CD4-positive, alpha-beta T cell (primary cell): ENCODE data around the gene RUVBL2. TPM values are rescaled to one million over a fixed set of nuclear protein-coding genes. Genes with fewer than 3 reads are reported as not detected.

ENCODE experiments used
- ATAC-seq: fragments of 200-7000 bp; cut with Tn5 transposase; one replicate; pipeline ENCODE4 v1.10.0; 2022; ENCODE audit warnings: mild to moderate bottlenecking; ENCODE audit not compliant: poor library complexity
- CTCF ChIA-PET: fragments of 350-600 bp; sonication (Branson Sonifier 250); formaldehyde crosslinking; loops from one replicate; lab custom pipeline; 2021; ENCODE audit warnings: antibody characterized with exemption, inconsistent platforms; lab: Charles Lee
- POLR2A ChIA-PET: fragments of 350-600 bp; sonication (Branson Sonifier 250); formaldehyde crosslinking; loops from one replicate; lab custom pipeline; 2021; ENCODE audit warnings: antibody characterized with exemption, inconsistent platforms; lab: Charles Lee
- DNase-seq, 14 experiments: peaks; one replicate each; pipeline ENCODE4 v3.0.0-alpha.2; 2013 to 2020; ENCODE audit warnings: mixed read lengths in 2 of 14
- H3K27ac ChIP-seq, 2 donors: one replicate each; pipeline versions ENCODE4 v1.5.1 to v1.7.0; 2013; ENCODE audit warnings: low read length in 2 of 2, low read depth in 1 of 2, mild to moderate bottlenecking in 1 of 2
- H3K27me3 ChIP-seq, 2 experiments: 1 replicate in 1 of 2; 2 replicates in 1 of 2; pipeline versions ENCODE4 v1.6.1 to v1.7.0; 2013; ENCODE audit warnings: low read length in 2 of 2, control low read depth in 1 of 2, mild to moderate bottlenecking in 1 of 2, moderate library complexity in 1 of 2; ENCODE audit not compliant: insufficient read depth in 2 of 2, control insufficient read depth in 1 of 2
- H3K36me3 ChIP-seq: one replicate; pipeline ENCODE4 v1.6.1; 2013; ENCODE audit warnings: low read length, control low read depth; ENCODE audit not compliant: insufficient read depth
- H3K4me1 ChIP-seq: one replicate; pipeline ENCODE4 v1.6.1; 2013; ENCODE audit warnings: low read length, control low read depth; ENCODE audit not compliant: insufficient read depth
- H3K4me3 ChIP-seq: one replicate; pipeline ENCODE4 v1.5.1; 2013; ENCODE audit warnings: mild to moderate bottlenecking, low read length, moderate library complexity
- H3K9me3 ChIP-seq, 2 experiments: 1 replicate in 1 of 2; 2 replicates in 1 of 2; pipeline versions ENCODE4 v1.6.1 to v1.7.0; 2013; ENCODE audit warnings: low read length in 2 of 2, mild to moderate bottlenecking in 2 of 2, control low read depth in 1 of 2, moderate library complexity in 1 of 2; ENCODE audit not compliant: control insufficient read depth in 1 of 2, insufficient read depth in 1 of 2
- H3K27ac Mint-ChIP-seq: one replicate; pipeline ENCODE4 v1.8.0; 2020; ENCODE audit warnings: mixed read lengths
- H3K27me3 Mint-ChIP-seq: one replicate; pipeline ENCODE4 v1.8.0; 2021; ENCODE audit warnings: mixed read lengths
- H3K36me3 Mint-ChIP-seq: one replicate; pipeline ENCODE4 v1.8.0; 2021; ENCODE audit warnings: low read depth, mixed read lengths
- H3K4me1 Mint-ChIP-seq: one replicate; pipeline ENCODE4 v1.8.0; 2021; ENCODE audit warnings: low read depth, mixed read lengths
- H3K4me3 Mint-ChIP-seq: one replicate; pipeline ENCODE4 v1.8.0; 2020; ENCODE audit warnings: mild to moderate bottlenecking, mixed read lengths
- H3K9me3 Mint-ChIP-seq: one replicate; pipeline ENCODE4 v1.8.0; 2020; ENCODE audit warnings: mixed read lengths
- CTCF ChIP-seq: fragments of 200-600 bp; IDR thresholded peaks from one replicate; pipeline ENCODE4 v1.8.0; 2022; ENCODE audit warnings: antibody characterized with exemption, mild to moderate bottlenecking
- intact Hi-C, 2 experiments: fragments of 100-400 bp; cut with DNase I in 1 of 2; cut with micrococcal nuclease in 1 of 2; formaldehyde crosslinking; loops; one replicate each; pipeline versions ENCODE4 v1.15.1 to v1.9.0; 2023 to 2025; cut with DNase I, micrococcal nuclease
- total RNA-seq, 174 experiments: library from RNA in 2 of 174; stranded (reverse) in 2 of 174; gene quantifications; one replicate each; pipeline ENCODE4 v1.2.3 and lab custom pipeline; 2021 to 2026

Gene RUVBL2
- total RNA-seq, 2 experiments from 2014 or later = 10.7 to 12.3 TPM

GRCh38 chr19:48965806-48966540, 27.7 kb upstream of the RUVBL2 start:
- intact Hi-C loops = loop anchor here (1.0 to 5.0 kb wide), 5 partner anchors 11 to 319 kb away; partner anchors contain the start of genes CA11 (in 1 of the 2), NUCB1 (in 1 of the 2) and PPP1R15A (in 1 of the 2)
- Histone ChIP-seq H3K27ac (peak overlapping the region; percentile 67 to 71), H3K27me3 (peaks cover 0 to 2% of the 10 kb centered on the region in 2 experiments), H3K36me3 (peaks cover 39% of the 10 kb centered on the region), H3K9me3 (peaks cover 0 to 3% of the 10 kb centered on the region in 2 experiments), H3K4me3 (peak overlapping the region; percentile 85), H3K4me1 (peaks cover 57% of the 10 kb centered on the region)
- ATAC-seq (peak; percentile 83), DNase-seq (peak; percentile 81 to 94 (median 86))
- Mint-ChIP-seq H3K9me3 (no peaks in the 10 kb centered on the region), H3K27ac (peak overlapping the region; percentile 97), H3K4me1 (peaks cover 51% of the 10 kb centered on the region), H3K27me3 (no peaks in the 10 kb centered on the region), H3K36me3 (peaks cover 42% of the 10 kb centered on the region), H3K4me3 (peak overlapping the region; percentile 97)
- ChIA-PET CTCF (interaction anchor here (1.1 to 1.2 kb wide), 2 partner anchors 27 to 227 kb away, joined by 3 read pairs; partner anchors contain the start of genes GYS1 and RUVBL2), POLR2A (interaction anchor here (0.8 to 3.8 kb wide), 20 partner anchors 11 to 698 kb away, joined by 3 to 41 read pairs (median 4); partner anchors contain the start of genes BAX, CA11, DHDH and GYS1)
- no peak for TF ChIP-seq CTCF

GRCh38 chr19:48966541-48967345, 26.9 kb upstream of the RUVBL2 start:
- ATAC-seq (no peak), DNase-seq (no peak)
- Mint-ChIP-seq H3K27ac (peak overlapping the region; percentile 97), H3K9me3 (no peaks in the 10 kb centered on the region), H3K36me3 (peaks cover 47% of the 10 kb centered on the region), H3K4me3 (peak overlapping the region; percentile 97), H3K27me3 (no peaks in the 10 kb centered on the region), H3K4me1 (peaks cover 53% of the 10 kb centered on the region)
- no peak for TF ChIP-seq CTCF
- H3K27ac ChIP-seq = peak overlapping the region in 1 of 2 donors; percentile 71
- intact Hi-C loops = loop anchor here in 1 of 2 experiments (5.0 kb wide), 2 partner anchors 109 to 319 kb away; partner anchors contain the start of gene CA11
- POLR2A ChIA-PET = interaction anchor here (0.9 to 3.8 kb wide), 19 partner anchors 10 to 673 kb away, joined by 3 to 41 read pairs (median 4); partner anchors contain the start of genes BAX, DHDH, GYS1 and NUCB1
- H3K27me3 ChIP-seq = peaks cover 0 to 2% of the 10 kb centered on the region in 2 experiments
- H3K9me3 ChIP-seq = peaks cover 0 to 3% of the 10 kb centered on the region in 2 experiments
- H3K36me3 ChIP-seq = peaks cover 42% of the 10 kb centered on the region
- peaks cover 56% of the 10 kb centered on the region for H3K4me1 ChIP-seq
- peak overlapping the region; percentile 85 for H3K4me3 ChIP-seq
- CTCF ChIA-PET = interaction anchor here (1.4 kb wide), 1 partner anchor 27 kb away, joined by 5 read pairs; the partner anchor contains the start of genes GYS1 and RUVBL2
